ENCODE results near the gene UXS1.

Gene UXS1

GRCh38 chr2:106130251-106130998 is 63.7 kb downstream of the UXS1 start:
- H3K4me2 ChIP-seq (ENCODE audit: low read length): no peak overlapping the region
- H3K9ac ChIP-seq (ENCODE audit: low read length): no peak overlapping the region
- no peak overlapping the region for H3K27ac ChIP-seq (ENCODE audit: low read depth, low read length, poor library complexity, severe bottlenecking)
- H3K36me3 ChIP-seq (ENCODE audit: insufficient read depth, low read length): peaks cover 9% of the 10 kb centered on the region
- no peaks in the 10 kb centered on the region for H3K4me1 ChIP-seq (ENCODE audit: insufficient read depth, low read length, severe bottlenecking)
- no peaks in the 10 kb centered on the region for H4K20me1 ChIP-seq (ENCODE audit: insufficient read depth, low read length)
- H3K9me3 ChIP-seq (ENCODE audit: low read length): no peaks in the 10 kb centered on the region
- H3K4me3 ChIP-seq (ENCODE audit: low read depth, low read length, poor library complexity, severe bottlenecking): no peak overlapping the region
- H3K9me2 ChIP-seq (ENCODE audit: low read depth, low read length): no peaks in the 10 kb centered on the region
- no peaks in the 10 kb centered on the region for H3K79me2 ChIP-seq (ENCODE audit: insufficient read depth, low read length)
- TF ChIP-seq, protein P1, sequence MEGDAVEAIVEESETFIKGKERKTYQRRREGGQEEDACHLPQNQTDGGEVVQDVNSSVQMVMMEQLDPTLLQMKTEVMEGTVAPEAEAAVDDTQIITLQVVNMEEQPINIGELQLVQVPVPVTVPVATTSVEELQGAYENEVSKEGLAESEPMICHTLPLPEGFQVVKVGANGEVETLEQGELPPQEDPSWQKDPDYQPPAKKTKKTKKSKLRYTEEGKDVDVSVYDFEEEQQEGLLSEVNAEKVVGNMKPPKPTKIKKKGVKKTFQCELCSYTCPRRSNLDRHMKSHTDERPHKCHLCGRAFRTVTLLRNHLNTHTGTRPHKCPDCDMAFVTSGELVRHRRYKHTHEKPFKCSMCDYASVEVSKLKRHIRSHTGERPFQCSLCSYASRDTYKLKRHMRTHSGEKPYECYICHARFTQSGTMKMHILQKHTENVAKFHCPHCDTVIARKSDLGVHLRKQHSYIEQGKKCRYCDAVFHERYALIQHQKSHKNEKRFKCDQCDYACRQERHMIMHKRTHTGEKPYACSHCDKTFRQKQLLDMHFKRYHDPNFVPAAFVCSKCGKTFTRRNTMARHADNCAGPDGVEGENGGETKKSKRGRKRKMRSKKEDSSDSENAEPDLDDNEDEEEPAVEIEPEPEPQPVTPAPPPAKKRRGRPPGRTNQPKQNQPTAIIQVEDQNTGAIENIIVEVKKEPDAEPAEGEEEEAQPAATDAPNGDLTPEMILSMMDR (IDR thresholded peaks at IDR 0.05; ENCODE audit: low read length): no peak
- TF ChIP-seq EZH2 (IDR thresholded peaks at IDR 0.05; ENCODE audit: borderline replicate concordance, low read length): no peak
- no peaks in the 10 kb centered on the region for H3F3A ChIP-seq (ENCODE audit: insufficient read depth, low read length)
- H2AFZ ChIP-seq (ENCODE audit: low read length): no peak overlapping the region
- no peaks in the 10 kb centered on the region for H3K27me3 ChIP-seq (ENCODE audit: insufficient read depth, low read length)

GRCh38 chr2:106129592-106129991 is 64.5 kb downstream of the UXS1 start:
- Histone ChIP-seq H3K9me2 (ENCODE audit: low read depth, low read length) (no peaks in the 10 kb centered on the region), H3K4me2 (ENCODE audit: low read length) (no peak overlapping the region), H3K4me3 (ENCODE audit: low read depth, low read length, poor library complexity, severe bottlenecking) (no peak overlapping the region), H3K4me1 (ENCODE audit: insufficient read depth, low read length, severe bottlenecking) (no peaks in the 10 kb centered on the region), H4K20me1 (ENCODE audit: insufficient read depth, low read length) (no peaks in the 10 kb centered on the region), H3F3A (ENCODE audit: insufficient read depth, low read length) (no peaks in the 10 kb centered on the region), H3K27ac (ENCODE audit: low read depth, low read length, poor library complexity, severe bottlenecking) (no peak overlapping the region), H3K9me3 (ENCODE audit: low read length) (no peaks in the 10 kb centered on the region), H3K79me2 (ENCODE audit: insufficient read depth, low read length) (no peaks in the 10 kb centered on the region), H3K27me3 (ENCODE audit: insufficient read depth, low read length) (no peaks in the 10 kb centered on the region), H3K36me3 (ENCODE audit: insufficient read depth, low read length) (peaks cover 15% of the 10 kb centered on the region), H3K9ac (ENCODE audit: low read length) (no peak overlapping the region), H2AFZ (ENCODE audit: low read length) (no peak overlapping the region)
- TF ChIP-seq, protein P1 (IDR thresholded peaks at IDR 0.05; ENCODE audit: low read length): no peak
- TF ChIP-seq EZH2 (IDR thresholded peaks at IDR 0.05; ENCODE audit: borderline replicate concordance, low read length): no peak

GRCh38 chr2:106129150-106129549 is 65.0 kb downstream of the UXS1 start:
- H3K9me3 ChIP-seq (ENCODE audit: low read length): no peaks in the 10 kb centered on the region
- TF ChIP-seq, protein P1 (IDR thresholded peaks at IDR 0.05; ENCODE audit: low read length): no peak
- TF ChIP-seq EZH2 (IDR thresholded peaks at IDR 0.05; ENCODE audit: borderline replicate concordance, low read length): no peak
- H3K4me3 ChIP-seq (ENCODE audit: low read depth, low read length, poor library complexity, severe bottlenecking): no peak overlapping the region
- no peaks in the 10 kb centered on the region for H3K9me2 ChIP-seq (ENCODE audit: low read depth, low read length)
- H3K79me2 ChIP-seq (ENCODE audit: insufficient read depth, low read length): no peaks in the 10 kb centered on the region
- H3K27ac ChIP-seq (ENCODE audit: low read depth, low read length, poor library complexity, severe bottlenecking): no peak overlapping the region
- no peaks in the 10 kb centered on the region for H4K20me1 ChIP-seq (ENCODE audit: insufficient read depth, low read length)
- no peak overlapping the region for H3K9ac ChIP-seq (ENCODE audit: low read length)
- no peak overlapping the region for H3K4me2 ChIP-seq (ENCODE audit: low read length)
- no peaks in the 10 kb centered on the region for H3F3A ChIP-seq (ENCODE audit: insufficient read depth, low read length)
- peaks cover 15% of the 10 kb centered on the region for H3K36me3 ChIP-seq (ENCODE audit: insufficient read depth, low read length)
- no peaks in the 10 kb centered on the region for H3K27me3 ChIP-seq (ENCODE audit: insufficient read depth, low read length)
- H3K4me1 ChIP-seq (ENCODE audit: insufficient read depth, low read length, severe bottlenecking): no peaks in the 10 kb centered on the region
- H2AFZ ChIP-seq (ENCODE audit: low read length): no peak overlapping the region

All from OCI-LY1 (cell line).